Naive thymus-derived CD8-positive, alpha-beta T cell (primary cell): ENCODE measurements around the gene HEXIM1. TPM values are rescaled to one million over a fixed set of nuclear protein-coding genes. Genes with fewer than 3 reads are reported as not detected.

Experiments
- ATAC-seq, 2 donors: fragments of 150-1000 bp; cut with Tn5 transposase in 1 of 2; sonication (Bioruptor Pico), chemical (Tn5 transposase) in 1 of 2; 1 replicate in 1 of 2; 2 replicates in 1 of 2; pipeline ENCODE4 v1.10.0; 2021; ENCODE audit warnings: mild to moderate bottlenecking in 2 of 2, moderate library complexity in 2 of 2
- POLR2A ChIA-PET: fragments of 350-600 bp; sonication (Branson Sonifier 250); formaldehyde crosslinking; loops from one replicate; lab custom pipeline; 2021; ENCODE audit warnings: antibody characterized with exemption; lab: Charles Lee
- DNase-seq, 10 donors: peaks; one replicate each; pipeline versions ENCODE4 v3.0.0 to v3.0.0-alpha.2; 2020 to 2022
- H3K27ac Mint-ChIP-seq, 10 donors: one replicate each; pipeline ENCODE4 v1.8.0; 2020 to 2022; ENCODE audit warnings: mild to moderate bottlenecking in 10 of 10, mixed read lengths in 10 of 10, moderate library complexity in 4 of 10, inconsistent platforms in 1 of 10
- H3K27me3 Mint-ChIP-seq, 5 donors: one replicate each; pipeline ENCODE4 v1.8.0; 2021 to 2022; ENCODE audit warnings: mixed read lengths in 5 of 5
- H3K36me3 Mint-ChIP-seq, 3 donors: one replicate each; pipeline ENCODE4 v1.8.0; 2020 to 2022; ENCODE audit warnings: mixed read lengths in 3 of 3, mild to moderate bottlenecking in 2 of 3, inconsistent platforms in 1 of 3
- H3K4me1 Mint-ChIP-seq, 4 donors: one replicate each; pipeline ENCODE4 v1.8.0; 2021 to 2022; ENCODE audit warnings: mixed read lengths in 4 of 4
- H3K4me3 Mint-ChIP-seq, 10 donors: one replicate each; pipeline ENCODE4 v1.8.0; 2020 to 2022; ENCODE audit warnings: mild to moderate bottlenecking in 10 of 10, mixed read lengths in 10 of 10, moderate library complexity in 6 of 10, inconsistent platforms in 1 of 10
- H3K9me3 Mint-ChIP-seq, 9 donors: one replicate each; pipeline ENCODE4 v1.8.0; 2020 to 2022; ENCODE audit warnings: mixed read lengths in 9 of 9, mild to moderate bottlenecking in 3 of 9, inconsistent platforms in 1 of 9, moderate library complexity in 1 of 9
- polyA plus RNA-seq, 3 donors: library from polyadenylated mRNA; unstranded; fragments of 300-500 nt; fragmentation: Illumina TruSeq; gene quantifications; one replicate each; pipeline ENCODE4 v1.2.3, GENCODE V29; 2021
- total RNA-seq, 8 experiments: library from RNA in 2 of 8; stranded (reverse) in 2 of 8; gene quantifications; one replicate each; pipeline ENCODE4 v1.2.3 and lab custom pipeline; 2021 to 2026

The HEXIM1 gene
- total and polyA plus RNA-seq, 5 experiments from 2014 or later = 4.9 to 35.1 (median 6.8) TPM

- Mint-ChIP-seq H3K27ac (no peak overlapping the region), H3K36me3 (no peaks in the 10 kb centered on the region), H3K27me3 (peaks cover 0 to 3% (median 3%) of the 10 kb centered on the region in 5 donors), H3K4me1 (peaks cover 0 to 3% (median under 1%) of the 10 kb centered on the region in 4 donors), H3K4me3 (no peak overlapping the region), H3K9me3 (no peaks in the 10 kb centered on the region)
- ATAC-seq (no peak), DNase-seq (no peak)
- POLR2A ChIA-PET = no interaction called here
These were observed 21.1 kb upstream of the HEXIM1 start for GRCh38 chr17:45127207-45127547.

GRCh38 chr17:45127548-45128300, 20.6 kb upstream of the HEXIM1 start:
- Mint-ChIP-seq H3K27ac (peak overlapping the region in 1 of 10 donors; percentile 37), H3K27me3 (peaks cover 0 to 3% (median 3%) of the 10 kb centered on the region in 5 donors), H3K4me1 (peaks cover 0 to 3% (median under 1%) of the 10 kb centered on the region in 4 donors), H3K4me3 (no peak overlapping the region), H3K9me3 (no peaks in the 10 kb centered on the region), H3K36me3 (no peaks in the 10 kb centered on the region)
- DNase-seq (no peak), ATAC-seq (no peak)
- POLR2A ChIA-PET = no interaction called here

GRCh38 chr17:45128331-45128730, 19.9 kb upstream of the HEXIM1 start:
- Mint-ChIP-seq H3K27ac (no peak overlapping the region), H3K4me1 (peaks cover 0 to 6% (median 3%) of the 10 kb centered on the region in 4 donors), H3K4me3 (no peak overlapping the region), H3K9me3 (no peaks in the 10 kb centered on the region), H3K36me3 (no peaks in the 10 kb centered on the region), H3K27me3 (peaks cover 0 to 3% (median 3%) of the 10 kb centered on the region in 5 donors)
- ATAC-seq (no peak), DNase-seq (no peak)
- POLR2A ChIA-PET = no interaction called here

GRCh38 chr17:45128989-45129388, 19.3 kb upstream of the HEXIM1 start:
- Mint-ChIP-seq H3K27ac (no peak overlapping the region), H3K27me3 (peaks cover 0 to 3% (median 3%) of the 10 kb centered on the region in 5 donors), H3K4me1 (peaks cover 5 to 9% (median 6%) of the 10 kb centered on the region in 4 donors), H3K36me3 (no peaks in the 10 kb centered on the region), H3K9me3 (no peaks in the 10 kb centered on the region), H3K4me3 (no peak overlapping the region)
- DNase-seq = no peak
- no peak for ATAC-seq
- POLR2A ChIA-PET = interaction anchor here (0.8 kb wide), 1 partner anchor 43 kb away, joined by 3 read pairs; no protein-coding TSS in a partner anchor

- ATAC-seq (no peak), DNase-seq (no peak)
- no peaks in the 10 kb centered on the region for H3K9me3 Mint-ChIP-seq
- H3K4me3 Mint-ChIP-seq = no peak overlapping the region
- POLR2A ChIA-PET = interaction anchor here (0.8 to 1.2 kb wide), 3 partner anchors 10 to 43 kb away, joined by 3 to 4 read pairs (median 3); no protein-coding TSS in a partner anchor
- no peak overlapping the region for H3K27ac Mint-ChIP-seq
- H3K36me3 Mint-ChIP-seq = no peaks in the 10 kb centered on the region
- peaks cover 0 to 3% (median 3%) of the 10 kb centered on the region in 5 donors for H3K27me3 Mint-ChIP-seq
- peaks cover 5 to 9% (median 6%) of the 10 kb centered on the region in 4 donors for H3K4me1 Mint-ChIP-seq
These were observed 18.8 kb upstream of the HEXIM1 start for GRCh38 chr17:45129426-45129939.

GRCh38 chr17:45129940-45130680, 18.2 kb upstream of the HEXIM1 start:
- no peak overlapping the region for H3K27ac Mint-ChIP-seq
- peak overlapping the region in 5 of 10 donors; percentile 10 to 78 (median 30) for H3K4me3 Mint-ChIP-seq

GRCh38 chr17:45130681-45131615, 17.3 kb upstream of the HEXIM1 start:
- peak overlapping the region in 6 of 10 donors; percentile 44 to 63 (median 52) for H3K27ac Mint-ChIP-seq
- peak overlapping the region; percentile 15 to 84 (median 68) for H3K4me3 Mint-ChIP-seq
- H3K4me1 Mint-ChIP-seq = peaks cover 6 to 16% (median 12%) of the 10 kb centered on the region in 4 donors
- no peak for ATAC-seq
- H3K27me3 Mint-ChIP-seq = peaks cover 0 to 3% (median 3%) of the 10 kb centered on the region in 5 donors
- no peaks in the 10 kb centered on the region for H3K36me3 Mint-ChIP-seq
- POLR2A ChIA-PET = interaction anchor here (1.2 to 7.2 kb wide), 2 partner anchors 12 to 17 kb away, joined by 4 to 195 read pairs; partner anchors contain the start of gene HEXIM1
- peak in 1 of 10 donors; percentile 52 for DNase-seq
- no peaks in the 10 kb centered on the region for H3K9me3 Mint-ChIP-seq

More at GRCh38 chr17:45129940-45130680, 18.2 kb upstream of the HEXIM1 start:
- ATAC-seq (no peak), DNase-seq (peak in 1 of 10 donors; percentile 54)
- Mint-ChIP-seq H3K4me1 (peaks cover 5 to 10% (median 7%) of the 10 kb centered on the region in 4 donors), H3K36me3 (no peaks in the 10 kb centered on the region), H3K27me3 (peaks cover 0 to 3% (median 3%) of the 10 kb centered on the region in 5 donors), H3K9me3 (no peaks in the 10 kb centered on the region)
- POLR2A ChIA-PET = interaction anchor here (0.8 to 1.2 kb wide), 3 partner anchors 11 to 42 kb away, joined by 3 to 4 read pairs (median 3); no protein-coding TSS in a partner anchor

- no peaks in the 10 kb centered on the region for H3K9me3 Mint-ChIP-seq
- ATAC-seq = peak in 1 of 2 donors; percentile 0
- peaks cover 10 to 25% (median 18%) of the 10 kb centered on the region in 4 donors for H3K4me1 Mint-ChIP-seq
- H3K36me3 Mint-ChIP-seq = no peaks in the 10 kb centered on the region
- peak overlapping the region in 5 of 10 donors; percentile 15 to 87 (median 49) for H3K27ac Mint-ChIP-seq
- POLR2A ChIA-PET = interaction anchor here (7.2 kb wide), 1 partner anchor 16 kb away, joined by 195 read pairs; the partner anchor contains the start of gene HEXIM1
- peak in 9 of 10 donors; percentile 30 to 78 (median 47) for DNase-seq
- peak overlapping the region; percentile 42 to 84 (median 70) for H3K4me3 Mint-ChIP-seq
- H3K27me3 Mint-ChIP-seq = peaks cover 0 to 3% (median 3%) of the 10 kb centered on the region in 5 donors
These were observed 16.5 kb upstream of the HEXIM1 start for GRCh38 chr17:45131616-45132319.

GRCh38 chr17:45132320-45132571, 16.0 kb upstream of the HEXIM1 start, which contains the start of gene PLCD3:
Gene PLCD3, minus strand, starts transcription at chr17:45132515. Its CDS starts 105 bp downstream, at chr17:45132410.
- DNase-seq (peak in 1 of 10 donors; percentile 42), ATAC-seq (peak in 1 of 2 donors; percentile 42)
- POLR2A ChIA-PET = interaction anchor here (4.0 to 7.2 kb wide), 2 partner anchors 16 to 30 kb away, joined by 38 to 195 read pairs; partner anchors contain the start of genes HEXIM1 and HEXIM2
- Mint-ChIP-seq H3K9me3 (no peaks in the 10 kb centered on the region), H3K4me3 (peak within 1 kb of the TSS; percentile 84 to 94 (median 90)), H3K27ac (peak within 1 kb of the TSS; percentile 29 to 95 (median 92)), H3K27me3 (peaks cover 0 to 3% (median 3%) of the 10 kb centered on the region in 5 donors), H3K36me3 (no peaks in the 10 kb centered on the region), H3K4me1 (peaks cover 10 to 25% (median 18%) of the 10 kb centered on the region in 4 donors)

- peak; percentile 55 to 87 (median 76) for DNase-seq
- Mint-ChIP-seq H3K4me1 (peaks cover 8 to 25% (median 18%) of the 10 kb centered on the region in 4 donors), H3K9me3 (no peaks in the 10 kb centered on the region), H3K27ac (peak overlapping the region; percentile 29 to 95 (median 92)), H3K27me3 (peaks cover 0 to 3% (median 3%) of the 10 kb centered on the region in 5 donors), H3K36me3 (no peaks in the 10 kb centered on the region), H3K4me3 (peak overlapping the region; percentile 84 to 94 (median 90))
- ATAC-seq = peak; percentile 34 to 49
- POLR2A ChIA-PET = interaction anchor here (0.6 to 7.2 kb wide), 8 partner anchors 9 to 256 kb away, joined by 3 to 195 read pairs (median 6); partner anchors contain the start of genes HEXIM1 and HEXIM2
These were observed 15.5 kb upstream of the HEXIM1 start for GRCh38 chr17:45132572-45133463.
